K562 (cell line): ENCODE results near the gene RUNX1. TPM values are rescaled to one million over a fixed set of nuclear protein-coding genes. Genes with fewer than 3 reads are reported as not detected.

Experiments used
- ARID1B ChIP-seq: fragments of 450-650 bp; IDR thresholded peaks from 2 replicates; pipeline ENCODE4 v1.6.1; 2016; ENCODE audit warnings: antibody characterized with exemption, mild to moderate bottlenecking, inconsistent platforms
- BDP1 ChIP-seq: IDR thresholded peaks from 3 replicates; pipeline ENCODE4 v1.6.1; 2011; ENCODE audit not compliant: insufficient read length, insufficient read depth
- CBFB ChIP-seq: sonication (generic); formaldehyde crosslinking; IDR thresholded peaks from 2 replicates; pipeline ENCODE4 v1.4.0; 2020; ENCODE audit warnings: mild to moderate bottlenecking, missing genetic modification reagents
- CREB3 ChIP-seq: fragments of 450-650 bp; conservative IDR thresholded peaks from 2 replicates; pipeline ENCODE4 v1.6.1; 2016; ENCODE audit warnings: missing genetic modification characterization, low read depth, mild to moderate bottlenecking, missing compliant biosample characterization, moderate library complexity
- ELF1 ChIP-seq: fragments of 200-800 bp; sonication (Bioruptor generic); IDR thresholded peaks from 2 replicates; pipeline ENCODE4 v1.6.1; 2016; ENCODE audit warnings: missing genetic modification characterization, missing compliant biosample characterization
- HNRNPK ChIP-seq: fragments of 200-400 bp; formaldehyde crosslinking; IDR thresholded peaks from one replicate; pipeline ENCODE4 v1.6.1; 2018; ENCODE audit warnings: mild to moderate bottlenecking, low read depth, low read length; ENCODE audit not compliant: poor library complexity, severe bottlenecking
- KDM2B ChIP-seq: fragments of 250-450 bp; sonication (Bioruptor Pico); IDR thresholded peaks from 2 replicates; pipeline ENCODE4 v1.8.0; 2021; ENCODE audit warnings: mild to moderate bottlenecking, moderate library complexity
- MAFF ChIP-seq: IDR thresholded peaks from 2 replicates; pipeline ENCODE4 v1.6.1; 2012; ENCODE audit warnings: low read length, improper control_type of control experiment
- NFE2 ChIP-seq: IDR thresholded peaks from 2 replicates; pipeline ENCODE4 v1.6.1; 2014; ENCODE audit warnings: antibody characterized with exemption, low read depth
- POLR2AphosphoS2 ChIP-seq: IDR thresholded peaks from 2 replicates; pipeline ENCODE4 v1.6.1; 2012; ENCODE audit warnings: low read length, improper control_type of control experiment
- RAD21 ChIP-seq, 2 experiments: fragments of 250-450 bp in 1 of 2; fragments of 450-650 bp in 1 of 2; sonication (Bioruptor Pico) in 1 of 2; formaldehyde crosslinking in 1 of 2; IDR thresholded peaks in 1 of 2; conservative IDR thresholded peaks in 1 of 2; 2 replicates each; pipeline versions ENCODE4 v1.4.0 to v1.8.0; 2020 to 2022; ENCODE audit warnings: mild to moderate bottlenecking in 2 of 2, moderate library complexity in 1 of 2
- RFX1 ChIP-seq: fragments of 450-650 bp; IDR thresholded peaks from 2 replicates; pipeline ENCODE4 v1.6.1; 2016; ENCODE audit warnings: mild to moderate bottlenecking, moderate library complexity
- SAP30 ChIP-seq: fragments of 200-600 bp; sonication (generic); IDR thresholded peaks from 2 replicates; pipeline ENCODE4 v1.6.1; 2012; ENCODE audit warnings: borderline replicate concordance, low read depth, mild to moderate bottlenecking, moderate library complexity, low read length, control low read depth, inconsistent platforms; ENCODE audit not compliant: insufficient read depth, poor library complexity, severe bottlenecking
- SPI1 ChIP-seq: IDR thresholded peaks from 2 replicates; pipeline ENCODE4 v1.6.1; 2011; ENCODE audit warnings: low read depth, low read length, control low read depth, borderline replicate concordance
- TCF7 ChIP-seq: sonication (generic); IDR thresholded peaks from 2 replicates; pipeline ENCODE4 v1.6.1; 2016; ENCODE audit warnings: antibody characterized with exemption, borderline replicate concordance
- TGIF2 ChIP-seq: sonication (generic); formaldehyde crosslinking; IDR thresholded peaks from 2 replicates; pipeline ENCODE4 v1.8.1; 2022; ENCODE audit warnings: mild to moderate bottlenecking, missing genetic modification reagents, moderate library complexity
- TOE1 ChIP-seq, 2 experiments: fragments of 450-650 bp in 1 of 2; sonication (generic) in 1 of 2; formaldehyde crosslinking in 1 of 2; IDR thresholded peaks; 2 replicates each; pipeline versions ENCODE4 v1.7.1 to v1.8.0; 2016 to 2022; ENCODE audit warnings: borderline replicate concordance in 2 of 2, mild to moderate bottlenecking in 2 of 2, antibody characterized with exemption in 1 of 2, inconsistent platforms in 1 of 2, low read depth in 1 of 2, missing genetic modification reagents in 1 of 2, moderate library complexity in 1 of 2
- XRCC3 ChIP-seq: fragments of 450-650 bp; IDR thresholded peaks from 2 replicates; pipeline ENCODE4 v1.6.1; 2017; ENCODE audit warnings: mild to moderate bottlenecking, moderate library complexity
- ZFP36 ChIP-seq: fragments of 150-350 bp; IDR thresholded peaks from 2 replicates; pipeline ENCODE4 v1.6.1; 2018; ENCODE audit warnings: low read length, low read depth; ENCODE audit not compliant: partially characterized antibody
- ZNF133 ChIP-seq: fragments of 250-450 bp; sonication (Bioruptor Pico); IDR thresholded peaks from 2 replicates; pipeline ENCODE4 v1.4.0; 2020; ENCODE audit warnings: mild to moderate bottlenecking
- ZNF77 ChIP-seq: fragments of 250-450 bp; sonication (Bioruptor Pico); IDR thresholded peaks from 2 replicates; pipeline ENCODE4 v1.5.0; 2020
- polyA plus RNA-seq, 8 experiments: library from polyadenylated mRNA; depleted of rRNA in 4 of 8; stranded (reverse) in 5 of 8; unstranded in 3 of 8; fragments of >200 nt; fragmentation: Nextera tagmentation in 2 of 8; fragmentation: Illumina TruSeq in 1 of 8; extraction: Ambion mirVana in 2 of 8; extraction: Trizol in 1 of 8; gene quantifications; 2 replicates each; pipeline versions ENCODE4 v1.2.1 to v1.2.3, GENCODE V29; 2011 to 2014; ENCODE audit warnings: inconsistent platforms in 1 of 8, missing spikeins in 1 of 8
- total RNA-seq, 7 experiments: library from RNA; depleted of rRNA in 6 of 7; stranded (reverse); fragments of >200 nt in 6 of 7; fragmentation: Illumina TruSeq in 2 of 7; extraction: Trizol in 2 of 7; gene quantifications; 2 replicates each; pipeline versions ENCODE4 v1.2.1 to v1.2.3, GENCODE V29; 2011 to 2021; ENCODE audit warnings: low replicate concordance in 1 of 7
- TF ChIP-seq, protein P1 (sequence below), 2 experiments: IDR thresholded peaks; 2 replicates each; pipeline ENCODE4 v1.6.1; 2011; ENCODE audit warnings: borderline replicate concordance in 1 of 2, control low read depth in 1 of 2, low read depth in 1 of 2, low read length in 1 of 2, mild to moderate bottlenecking in 1 of 2, mixed read lengths in 1 of 2, moderate library complexity in 1 of 2; ENCODE audit not compliant: insufficient read depth in 1 of 2, insufficient read length in 1 of 2, poor library complexity in 1 of 2, severe bottlenecking in 1 of 2; ENCODE audit errors: extremely low read depth in 1 of 2
- TF ChIP-seq, protein P2 (sequence below): fragments of 250-450 bp; sonication (Bioruptor Pico); IDR thresholded peaks from 2 replicates; pipeline ENCODE4 v1.8.0; 2022; ENCODE audit warnings: moderate library complexity, mild to moderate bottlenecking, inconsistent platforms
- TF ChIP-seq, protein P3 (sequence below): fragments of 450-650 bp; formaldehyde crosslinking; IDR thresholded peaks from 2 replicates; pipeline ENCODE4 v1.4.0; 2020; ENCODE audit warnings: mild to moderate bottlenecking, moderate library complexity

The RUNX1 gene
- total and polyA plus RNA-seq, 9 of the 15 experiments (the other 6 are each of a cell fraction or from before 2014, with no cell fraction given) = 2.2 to 68.6 (median 17.8) TPM

GRCh38 chr21:34886240-34887104 is 162.6 kb downstream of the RUNX1 start (continued):
- TF ChIP-seq, protein P1, sequence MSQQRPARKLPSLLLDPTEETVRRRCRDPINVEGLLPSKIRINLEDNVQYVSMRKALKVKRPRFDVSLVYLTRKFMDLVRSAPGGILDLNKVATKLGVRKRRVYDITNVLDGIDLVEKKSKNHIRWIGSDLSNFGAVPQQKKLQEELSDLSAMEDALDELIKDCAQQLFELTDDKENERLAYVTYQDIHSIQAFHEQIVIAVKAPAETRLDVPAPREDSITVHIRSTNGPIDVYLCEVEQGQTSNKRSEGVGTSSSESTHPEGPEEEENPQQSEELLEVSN (IDR thresholded peaks at IDR 0.05; ENCODE audit: borderline replicate concordance in 1 of 2, extremely low read depth in 1 of 2, insufficient read depth in 1 of 2, insufficient read length in 1 of 2, low read depth in 1 of 2, low read length in 1 of 2, poor library complexity in 1 of 2, severe bottlenecking in 1 of 2) = peak in 1 of 2 experiments; percentile 10
- TF ChIP-seq TOE1 (IDR thresholded peaks at IDR 0.05; ENCODE audit: borderline replicate concordance) (no peak), TOE1 (CRISPR knock-in tag; IDR thresholded peaks at IDR 0.05; ENCODE audit: borderline replicate concordance, low read depth) (no peak), ZNF133 (CRISPR knock-in tag) (no peak), ARID1B (no peak), MAFF (no peak), BDP1 (no peak), TGIF2 (peak; percentile 65), SPI1 (no peak), POLR2AphosphoS2 (no peak), CBFB (CRISPR knock-in tag) (no peak), RFX1 (peak; percentile 71), ZFP36 (no peak), CREB3 (tag) (no peak), KDM2B (CRISPR knock-in tag) (no peak), HNRNPK (no peak), SAP30 (no peak), TCF7 (no peak), ZNF77 (CRISPR knock-in tag) (no peak), NFE2 (no peak), ELF1 (tag) (no peak), RAD21 (CRISPR knock-in tag; conservative IDR thresholded peaks at IDR 0.05 in 1 of 2, IDR thresholded peaks at IDR 0.05 in 1 of 2) (no peak), XRCC3 (no peak)
- TF ChIP-seq, protein P2, sequence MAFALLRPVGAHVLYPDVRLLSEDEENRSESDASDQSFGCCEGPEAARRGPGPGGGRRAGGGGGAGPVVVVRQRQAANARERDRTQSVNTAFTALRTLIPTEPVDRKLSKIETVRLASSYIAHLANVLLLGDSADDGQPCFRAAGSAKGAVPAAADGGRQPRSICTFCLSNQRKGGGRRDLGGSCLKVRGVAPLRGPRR = no peak
- TF ChIP-seq, protein P3, sequence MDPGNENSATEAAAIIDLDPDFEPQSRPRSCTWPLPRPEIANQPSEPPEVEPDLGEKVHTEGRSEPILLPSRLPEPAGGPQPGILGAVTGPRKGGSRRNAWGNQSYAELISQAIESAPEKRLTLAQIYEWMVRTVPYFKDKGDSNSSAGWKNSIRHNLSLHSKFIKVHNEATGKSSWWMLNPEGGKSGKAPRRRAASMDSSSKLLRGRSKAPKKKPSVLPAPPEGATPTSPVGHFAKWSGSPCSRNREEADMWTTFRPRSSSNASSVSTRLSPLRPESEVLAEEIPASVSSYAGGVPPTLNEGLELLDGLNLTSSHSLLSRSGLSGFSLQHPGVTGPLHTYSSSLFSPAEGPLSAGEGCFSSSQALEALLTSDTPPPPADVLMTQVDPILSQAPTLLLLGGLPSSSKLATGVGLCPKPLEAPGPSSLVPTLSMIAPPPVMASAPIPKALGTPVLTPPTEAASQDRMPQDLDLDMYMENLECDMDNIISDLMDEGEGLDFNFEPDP = no peak
